Measurements from ENCODE around the gene RCBTB1. TPM values are rescaled to one million over a fixed set of nuclear protein-coding genes. Genes with fewer than 3 reads are reported as not detected.

The RCBTB1 gene
- total RNA-seq, 1 donor from 2014 or later, result 11.9 TPM

- H3K4me3 ChIP-seq (ENCODE audit: low read depth, low read length), result no peak overlapping the region
- DNase-seq (ENCODE audit: low read depth), result no peak
- no peak for TF ChIP-seq CTCF (conservative IDR thresholded peaks at IDR 0.05; ENCODE audit: low read depth, low read length)
Observed at GRCh38 chr13:49533011-49533410, 52.3 kb downstream of the RCBTB1 start.

- no peak for TF ChIP-seq CTCF (conservative IDR thresholded peaks at IDR 0.05; ENCODE audit: low read depth, low read length)
- DNase-seq (ENCODE audit: low read depth), result peak; percentile 18
- H3K4me3 ChIP-seq (ENCODE audit: low read depth, low read length), result no peak overlapping the region
Observed at GRCh38 chr13:49532593-49532992, 52.8 kb downstream of the RCBTB1 start.

GRCh38 chr13:49530457-49530856 lies 54.9 kb downstream of the RCBTB1 start:
- no peak for TF ChIP-seq CTCF (conservative IDR thresholded peaks at IDR 0.05; ENCODE audit: low read depth, low read length)
- H3K4me3 ChIP-seq (ENCODE audit: low read depth, low read length), result no peak overlapping the region
- no peak for DNase-seq (ENCODE audit: low read depth)

- DNase-seq (ENCODE audit: low read depth), result no peak
- no peak for TF ChIP-seq CTCF (conservative IDR thresholded peaks at IDR 0.05; ENCODE audit: low read depth, low read length)
- H3K4me3 ChIP-seq (ENCODE audit: low read depth, low read length), result no peak overlapping the region
Observed at GRCh38 chr13:49528161-49528560, 57.2 kb downstream of the RCBTB1 start.

GRCh38 chr13:49527123-49527522 lies 58.2 kb downstream of the RCBTB1 start:
- no peak for DNase-seq (ENCODE audit: low read depth)
- TF ChIP-seq CTCF (conservative IDR thresholded peaks at IDR 0.05; ENCODE audit: low read depth, low read length), result no peak

GRCh38 chr13:49524740-49525501 lies 60.4 kb downstream of the RCBTB1 start:
- no peak for DNase-seq (ENCODE audit: low read depth)
- no peak for TF ChIP-seq CTCF (conservative IDR thresholded peaks at IDR 0.05; ENCODE audit: low read depth, low read length)
- H3K4me3 ChIP-seq (ENCODE audit: low read depth, low read length), result no peak overlapping the region

More at GRCh38 chr13:49527123-49527522, 58.2 kb downstream of the RCBTB1 start:
- no peak overlapping the region for H3K4me3 ChIP-seq (ENCODE audit: low read depth, low read length)

- no peak for TF ChIP-seq CTCF (conservative IDR thresholded peaks at IDR 0.05; ENCODE audit: low read depth, low read length)
- no peak overlapping the region for H3K4me3 ChIP-seq (ENCODE audit: low read depth, low read length)
- DNase-seq (ENCODE audit: low read depth), result no peak
Observed at GRCh38 chr13:49521224-49521623, 64.1 kb downstream of the RCBTB1 start.
